ENCODE results near the gene AP3S2.

- TF ChIP-seq CTCF (IDR thresholded peaks at IDR 0.05) (no peak), POLR2A (IDR thresholded peaks at IDR 0.05) (no peak)
Measured at GRCh38 chr15:89899951-89900567, 6.3 kb upstream of the AP3S2 start.

Measured in testis (tissue), 2 donors.